K562 (cell line): ENCODE data around the gene RPL18A. TPM values are rescaled to one million over a fixed set of nuclear protein-coding genes. Genes with fewer than 3 reads are reported as not detected.

Experiments
- ATAC-seq: fragments of 200-7000 bp; cut with Tn5 transposase; 3 replicates; pipeline ENCODE4 v1.9.1; 2020; ENCODE audit warnings: moderate library complexity
- BruUV-seq: library from RNA; stranded (reverse); fragments of 400-500 nt; replicated peaks from 2 replicates; lab custom pipeline; 2021; lab: Mats Ljungman, UMichigan
- CTCF ChIA-PET: fragments of 300-600 bp; formaldehyde crosslinking; extraction: SDS; loops from one replicate; lab custom pipeline; 2021; ENCODE audit warnings: low intra/inter-chr PET ratio; lab: Yijun Ruan, JAX
- POLR2A ChIA-PET: fragments of 300-600, 350-650 bp; sonication (Branson Sonifier 250); formaldehyde crosslinking; extraction: SDS; loops from one replicate; lab custom pipeline; 2021; ENCODE audit warnings: antibody characterized with exemption, inconsistent platforms; lab: Yijun Ruan, JAX
- DNase-seq, 4 experiments: peaks; one replicate each; pipeline versions ENCODE4 v3.0.0 to v3.0.0-alpha.2; 2011 to 2018; ENCODE audit warnings: low spot score in 3 of 4, mixed read lengths in 3 of 4; ENCODE audit errors: extremely low read depth in 1 of 4
- FAIRE-seq: peaks from 2 replicates; lab custom pipeline; 2011; peaks lifted over from hg19 to GRCh38; lab: Jason Lieb, UNC
- H2AFZ ChIP-seq: 2 replicates; pipeline ENCODE4 v1.6.0; 2011; ENCODE audit warnings: low read depth, low read length, control low read depth, inconsistent platforms
- H3K27ac ChIP-seq: fragments of 200-600 bp; 3 replicates; pipeline ENCODE4 v1.8.0; 2011; ENCODE audit warnings: low read depth, mild to moderate bottlenecking, control low read depth, inconsistent platforms, low read length, moderate library complexity, mixed read lengths; ENCODE audit errors: extremely low read depth
- H3K27me3 ChIP-seq, 2 experiments: fragments of 300-600 bp in 1 of 2; 2 replicates in 1 of 2; 3 replicates in 1 of 2; pipeline versions ENCODE4 v1.6.0 to v1.8.0; 2011; ENCODE audit warnings: inconsistent platforms in 2 of 2, low read length in 2 of 2, mild to moderate bottlenecking in 1 of 2, mixed read lengths in 1 of 2, moderate library complexity in 1 of 2; ENCODE audit not compliant: control insufficient read depth in 2 of 2, insufficient read depth in 2 of 2
- H3K36me3 ChIP-seq: fragments of 300-600 bp; 3 replicates; pipeline ENCODE4 v1.8.0; 2011; ENCODE audit warnings: mild to moderate bottlenecking, low read length, inconsistent platforms; ENCODE audit not compliant: control insufficient read depth, insufficient read depth
- H3K4me1 ChIP-seq, 2 experiments: fragments of 200-600 bp in 1 of 2; replicated peaks in 1 of 2; 2 replicates in 1 of 2; 3 replicates in 1 of 2; pipeline versions ENCODE4 v1.5.1 to v1.8.0; 2011; ENCODE audit warnings: inconsistent platforms in 2 of 2, low read length in 2 of 2, mild to moderate bottlenecking in 1 of 2, mixed read lengths in 1 of 2, moderate library complexity in 1 of 2; ENCODE audit not compliant: control insufficient read depth in 2 of 2, insufficient read depth in 2 of 2
- H3K4me2 ChIP-seq: 2 replicates; pipeline ENCODE4 v1.6.1; 2011; ENCODE audit warnings: low read length, control low read depth, inconsistent platforms, mixed read lengths; ENCODE audit not compliant: insufficient read depth
- H3K4me3 ChIP-seq: fragments of 200-600 bp; sonication (generic), shearing (Covaris generic); 2 replicates; pipeline ENCODE4 v1.5.1; 2016; ENCODE audit warnings: control low read depth, inconsistent platforms
- H3K79me2 ChIP-seq: fragments of 200-600 bp; 3 replicates; pipeline ENCODE4 v1.8.0; 2011; ENCODE audit warnings: low read length, inconsistent platforms; ENCODE audit not compliant: control insufficient read depth, insufficient read depth
- H3K9ac ChIP-seq, 2 experiments: 2 replicates each; pipeline versions ENCODE4 v1.6.0 to v1.6.1; 2011; ENCODE audit warnings: low read depth in 2 of 2, low read length in 2 of 2, control low read depth in 1 of 2, inconsistent platforms in 1 of 2, mild to moderate bottlenecking in 1 of 2, mixed read lengths in 1 of 2; ENCODE audit not compliant: insufficient read depth in 1 of 2
- H3K9me1 ChIP-seq: one replicate; pipeline ENCODE4 v1.6.0; 2011; ENCODE audit warnings: inconsistent platforms, mild to moderate bottlenecking, low read length, moderate library complexity; ENCODE audit not compliant: control insufficient read depth, insufficient read depth
- H3K9me3 ChIP-seq: replicated peaks from 2 replicates; pipeline ENCODE4 v1.5.1; 2011; ENCODE audit warnings: low read depth, low read length, inconsistent platforms; ENCODE audit not compliant: control insufficient read depth, insufficient read depth
- H4K20me1 ChIP-seq: replicated peaks from 2 replicates; pipeline ENCODE4 v1.6.1; 2011; ENCODE audit warnings: low read length, inconsistent platforms, mixed read lengths; ENCODE audit not compliant: control insufficient read depth, insufficient read depth
- AFF4 ChIP-seq: sonication (generic); formaldehyde crosslinking; IDR thresholded peaks from 2 replicates; pipeline ENCODE4 v1.8.0; 2023; ENCODE audit warnings: mild to moderate bottlenecking, missing genetic modification reagents
- E2F6 ChIP-seq, 2 experiments: IDR thresholded peaks; 2 replicates each; pipeline ENCODE4 v1.6.1; 2011; ENCODE audit warnings: borderline replicate concordance in 1 of 2, control low read depth in 1 of 2, low read depth in 1 of 2, low read length in 1 of 2, mild to moderate bottlenecking in 1 of 2, mixed read lengths in 1 of 2, moderate library complexity in 1 of 2; ENCODE audit not compliant: insufficient read depth in 1 of 2, insufficient read length in 1 of 2, poor library complexity in 1 of 2, severe bottlenecking in 1 of 2; ENCODE audit errors: extremely low read depth in 1 of 2
- ESRRA ChIP-seq: fragments of 450-650 bp; IDR thresholded peaks from 2 replicates; pipeline ENCODE4 v1.6.1; 2014; ENCODE audit warnings: low read depth, mild to moderate bottlenecking, moderate library complexity, borderline replicate concordance
- FOXP4 ChIP-seq: sonication (generic); formaldehyde crosslinking; IDR thresholded peaks from 2 replicates; pipeline ENCODE4 v1.8.0; 2022; ENCODE audit warnings: mild to moderate bottlenecking, missing genetic modification reagents, borderline replicate concordance
- MTA2 ChIP-seq: fragments of 450-650 bp; IDR thresholded peaks from 2 replicates; pipeline ENCODE4 v1.6.1; 2016; ENCODE audit warnings: low read depth
- NBN ChIP-seq: fragments of 450-650 bp; IDR thresholded peaks from 2 replicates; pipeline ENCODE4 v1.6.1; 2016; ENCODE audit warnings: low read depth, mild to moderate bottlenecking
- ZBTB8A ChIP-seq: fragments of 450-650 bp; IDR thresholded peaks from 2 replicates; pipeline ENCODE4 v1.6.1; 2018; ENCODE audit warnings: mild to moderate bottlenecking, moderate library complexity; ENCODE audit not compliant: partially characterized antibody
- ZNF232 ChIP-seq: sonication (generic); formaldehyde crosslinking; IDR thresholded peaks from 2 replicates; pipeline ENCODE4 v1.8.0; 2022; ENCODE audit warnings: mild to moderate bottlenecking, missing genetic modification reagents
- ZZZ3 ChIP-seq: fragments of 450-650 bp; IDR thresholded peaks from 2 replicates; pipeline ENCODE4 v1.6.1; 2016; ENCODE audit warnings: antibody characterized with exemption, mild to moderate bottlenecking, moderate library complexity
- WGBS: fragments of 100-300 bp; shearing (Covaris generic); methylation state at CpG from one replicate; pipeline ENCODE4 v1.1.6; 2016; ENCODE audit warnings: low coverage, mixed read lengths; ENCODE audit not compliant: insufficient coverage; ENCODE audit errors: missing lambda C conversion rate; 5-methylcytosine and 5-hydroxymethylcytosine counted together
- in situ Hi-C: fragments of 300-500 bp; cut with MboI; formaldehyde crosslinking; loops from 4 replicates; pipeline ENCODE4 v1.15.0; 2018; ENCODE audit warnings: inconsistent platforms, mixed read lengths
- intact Hi-C: fragments of 100-400 bp; cut with micrococcal nuclease; formaldehyde crosslinking; loops from 2 replicates; pipeline ENCODE4 v1.14.2; 2022
- polyA plus RNA-seq, 8 experiments: library from polyadenylated mRNA; depleted of rRNA in 4 of 8; stranded (reverse) in 5 of 8; unstranded in 3 of 8; fragments of >200 nt; fragmentation: Nextera tagmentation in 2 of 8; fragmentation: Illumina TruSeq in 1 of 8; extraction: Ambion mirVana in 2 of 8; extraction: Trizol in 1 of 8; gene quantifications; 2 replicates each; pipeline versions ENCODE4 v1.2.1 to v1.2.3, GENCODE V29; 2011 to 2014; ENCODE audit warnings: inconsistent platforms in 1 of 8, missing spikeins in 1 of 8
- total RNA-seq, 7 experiments: library from RNA; depleted of rRNA in 6 of 7; stranded (reverse); fragments of >200 nt in 6 of 7; fragmentation: Illumina TruSeq in 2 of 7; extraction: Trizol in 2 of 7; gene quantifications; 2 replicates each; pipeline versions ENCODE4 v1.2.1 to v1.2.3, GENCODE V29; 2011 to 2021; ENCODE audit warnings: low replicate concordance in 1 of 7

RPL18A gene
- total and polyA plus RNA-seq, 9 of the 15 experiments (the other 6 are each of a cell fraction or from before 2014, with no cell fraction given), result 626 to 2,882 (median 1,895) TPM

GRCh38 chr19:17863520-17864182 is 3.9 kb downstream of the RPL18A start (continued):
- TF ChIP-seq AFF4, result 0 out of 2 replicates have a peak, but pooled peaks have one; percentile 4

GRCh38 chr19:17865364-17866311 is 5.9 kb downstream of the RPL18A start:
- peaks cover 44% of the 10 kb centered on the region for H4K20me1 ChIP-seq
- DNase-seq (peak; percentile 37 to 86 (median 58)), FAIRE-seq (peak; percentile 97), ATAC-seq (peak; percentile 81)
- H3K27me3 ChIP-seq, result no peaks in the 10 kb centered on the region
- peaks cover 3% of the 10 kb centered on the region for H3K9me1 ChIP-seq
- peak overlapping the region; percentile 22 to 84; a peak in 3 of 4 replicates for H3K9ac ChIP-seq
- intact Hi-C loops, result loop anchor here (10.0 kb wide), 1 partner anchor 189 kb away; no protein-coding TSS in a partner anchor
- H3K27ac ChIP-seq, result peak overlapping the region; percentile 55
- H3K4me3 ChIP-seq, result no peak overlapping the region
- H3K79me2 ChIP-seq, result peaks cover 29% of the 10 kb centered on the region
- H3K36me3 ChIP-seq, result peaks cover 41% of the 10 kb centered on the region
- H3K4me2 ChIP-seq, result peak overlapping the region; percentile 57
- POLR2A ChIA-PET, result interaction anchor here (0.5 to 4.2 kb wide), 18 partner anchors 10 to 528 kb away, joined by 3 to 42 read pairs (median 4); partner anchors contain the start of gene CCDC124
- in situ Hi-C loops, result loop anchor here (5.0 kb wide), 1 partner anchor 62 kb away; no protein-coding TSS in a partner anchor
- H3K4me1 ChIP-seq, result peaks cover 18 to 55% of the 10 kb centered on the region in 2 experiments; a peak in 4 of 5 replicates
- BruUV-seq, result no TSS peak
- no peaks in the 10 kb centered on the region for H3K9me3 ChIP-seq
- 9% methylated on average over 13 of the region's 13 CpGs for WGBS
- H2AFZ ChIP-seq, result 0 out of 2 replicates have a peak overlapping the region, but pooled peaks have one; percentile 1
- CTCF ChIA-PET, result no interaction called here
- TF ChIP-seq NBN (peak; percentile 51; the same call in 1 of the 2 replicates), ZBTB8A (no peak), ESRRA (peak; percentile 87), ZZZ3 (no peak), MTA2 (no peak), E2F6 (IDR thresholded peaks at IDR 0.05; ENCODE audit: borderline replicate concordance in 1 of 2, extremely low read depth in 1 of 2, insufficient read depth in 1 of 2, insufficient read length in 1 of 2, low read depth in 1 of 2, low read length in 1 of 2, poor library complexity in 1 of 2, severe bottlenecking in 1 of 2) (peak; percentile 30 to 33), FOXP4 (CRISPR knock-in tag) (peak; percentile 56), ZNF232 (CRISPR knock-in tag) (0 out of 2 replicates have a peak, but pooled peaks have one; percentile 24)
